IPS-NIHi11 (cell line): ENCODE results near the gene HSD17B1.

ENCODE experiments used
- DNase-seq: peaks from one replicate; pipeline ENCODE4 v3.0.0; 2012; ENCODE audit warnings: mixed read lengths, low spot score

Gene HSD17B1

GRCh38 chr17:42566883-42567573 is 14.3 kb downstream of the HSD17B1 start, which contains the start of gene MLX:
TSS of gene MLX (plus strand) at chr17:42567100. CDS start at chr17:42567125, 25 bp downstream.
- DNase-seq = peak; percentile 100

GRCh38 chr17:42568341-42569111 is 15.8 kb downstream of the HSD17B1 start:
- no peak for DNase-seq

GRCh38 chr17:42571435-42572225 is 18.9 kb downstream of the HSD17B1 start:
- no peak for DNase-seq

GRCh38 chr17:42573095-42573494 is 20.4 kb downstream of the HSD17B1 start:
- no peak for DNase-seq

- DNase-seq = no peak
Observed at GRCh38 chr17:42574463-42574862, 21.7 kb downstream of the HSD17B1 start.

GRCh38 chr17:42577140-42577531 is 24.4 kb downstream of the HSD17B1 start:
- DNase-seq = no peak

GRCh38 chr17:42577532-42578281 is 25.0 kb downstream of the HSD17B1 start, which contains the start of gene PSMC3IP:
TSS of gene PSMC3IP (minus strand) at chr17:42577729. CDS start at chr17:42577686, 43 bp downstream.
- peak; percentile 97 for DNase-seq

- DNase-seq = peak; percentile 92
Observed at GRCh38 chr17:42578282-42578869, 25.7 kb downstream of the HSD17B1 start.

- no peak for DNase-seq
Observed at GRCh38 chr17:42579794-42580551, 27.2 kb downstream of the HSD17B1 start.

- no peak for DNase-seq
Observed at GRCh38 chr17:42581744-42582270, 29.1 kb downstream of the HSD17B1 start.

- DNase-seq = no peak
Observed at GRCh38 chr17:42584880-42585279, 32.2 kb downstream of the HSD17B1 start.

- DNase-seq = no peak
Observed at GRCh38 chr17:42585353-42585752, 32.6 kb downstream of the HSD17B1 start.

- no peak for DNase-seq
Observed at GRCh38 chr17:42586514-42587230, 33.9 kb downstream of the HSD17B1 start.

GRCh38 chr17:42590886-42591285 is 38.2 kb downstream of the HSD17B1 start:
- no peak for DNase-seq

- DNase-seq = no peak
Observed at GRCh38 chr17:42591411-42591810, 38.7 kb downstream of the HSD17B1 start.

GRCh38 chr17:42596386-42596785 is 43.7 kb downstream of the HSD17B1 start:
- no peak for DNase-seq

- DNase-seq = no peak
Observed at GRCh38 chr17:42598905-42599304, 46.2 kb downstream of the HSD17B1 start.

GRCh38 chr17:42603318-42603717 is 50.6 kb downstream of the HSD17B1 start:
- DNase-seq = no peak
